HG03045 (cell line): Measurements from ENCODE around the gene FBLN1.

Experiments
- ATAC-seq: cut with Tn5 transposase; IDR thresholded peaks from one replicate; pipeline ENCODE4 v1.9.1; 2021; ENCODE audit warnings: mild to moderate bottlenecking, moderate library complexity; ENCODE audit not compliant: unreplicated experiment

FBLN1 gene

DNA sequence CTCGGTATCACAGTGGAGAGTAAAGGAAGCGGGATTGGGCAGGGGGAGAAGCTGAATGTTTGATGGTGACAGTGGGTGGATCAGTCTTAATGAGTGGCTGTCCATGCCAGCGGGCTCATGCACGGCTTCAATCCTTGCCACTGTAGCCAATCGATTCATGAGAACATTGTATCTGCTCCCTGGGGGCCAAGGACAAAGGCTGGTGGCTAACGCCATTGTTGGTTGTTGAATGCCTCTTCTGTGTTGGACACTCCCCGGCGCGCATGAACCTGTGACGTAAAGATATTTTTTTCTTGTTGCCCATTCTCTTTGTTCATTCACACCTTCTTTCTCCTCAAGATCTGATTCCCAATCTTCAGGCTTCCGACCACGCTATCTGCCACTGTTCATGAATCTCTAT lies 148.0 kb downstream of the FBLN1 start:
- ATAC-seq, result no peak
